ENCODE results near the gene RAB25.
"Not testable (repeated sequence)": the region's sequence is repeated elsewhere in the genome, so short reads cannot be mapped to it uniquely, and the experiment has no call there.

The RAB25 gene

DNA sequence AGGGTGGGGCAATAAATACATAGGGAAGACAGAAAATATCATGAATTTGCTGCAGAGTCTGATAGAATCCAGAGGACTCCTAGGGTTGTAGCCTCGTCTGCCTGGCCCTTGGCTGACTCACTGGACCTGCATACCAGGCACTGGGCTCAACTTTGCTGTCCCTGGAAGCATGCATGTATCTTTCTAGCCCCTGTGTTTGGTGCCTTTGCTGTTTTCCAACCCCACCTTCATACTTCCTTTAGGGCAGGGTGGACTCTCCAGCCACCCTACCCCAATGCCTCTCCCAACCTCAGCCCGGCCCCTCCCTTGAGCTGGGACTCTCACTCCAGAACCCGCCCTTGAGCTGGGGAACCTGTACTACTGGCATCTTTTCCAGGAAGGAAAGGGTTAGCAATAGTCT, 1.2 kb downstream of the RAB25 start:
- H3K9me3 ChIP-seq (ENCODE audit: low read depth, low read length) = no peaks in the 10 kb centered on the region
- no peak overlapping the region for H3K27ac ChIP-seq
- H3K4me3 ChIP-seq = no peak overlapping the region
- no peak overlapping the region for H3K9ac ChIP-seq (ENCODE audit: insufficient read length)
- no peak for DNase-seq (ENCODE audit: low read depth, low spot score)
- TF ChIP-seq POLR2AphosphoS5 (IDR thresholded peaks at IDR 0.05; ENCODE audit: borderline replicate concordance, low read depth, low read length) (no peak), EZH2 (IDR thresholded peaks at IDR 0.05) (no peak), FOXP2 (optimal IDR thresholded peaks at IDR 0.05; ENCODE audit: control extremely low read depth, extremely low read length, insufficient read depth) (no peak)
- no peaks in the 10 kb centered on the region for H3K36me3 ChIP-seq (ENCODE audit: insufficient read depth, low read length)

DNA sequence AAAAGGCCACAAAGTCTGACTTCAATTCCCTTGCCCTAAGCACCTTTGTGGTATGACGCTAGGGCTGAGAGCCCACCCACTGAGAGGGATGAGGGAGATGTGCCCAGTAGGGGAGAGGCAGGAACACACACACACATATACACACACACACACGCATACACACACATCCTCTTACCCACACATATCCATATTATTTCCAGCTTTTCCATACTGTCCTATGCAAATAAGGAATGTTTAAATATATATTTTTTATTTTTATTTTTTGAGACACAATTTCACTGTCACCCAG, 3.0 kb downstream of the RAB25 start:
- Histone ChIP-seq H3K9me3 (ENCODE audit: low read depth, low read length) (no peaks in the 10 kb centered on the region), H3K36me3 (ENCODE audit: insufficient read depth, low read length) (no peaks in the 10 kb centered on the region), H3K9ac (ENCODE audit: insufficient read length) (no peak overlapping the region), H3K4me3 (no peak overlapping the region), H3K27ac (peak overlapping the region; percentile 62; the same call in 1 of the 2 replicates)
- no peak for DNase-seq (ENCODE audit: low read depth, low spot score)
- TF ChIP-seq EZH2 (IDR thresholded peaks at IDR 0.05) (no peak), POLR2AphosphoS5 (IDR thresholded peaks at IDR 0.05; ENCODE audit: borderline replicate concordance, low read depth, low read length) (no peak), FOXP2 (optimal IDR thresholded peaks at IDR 0.05; ENCODE audit: control extremely low read depth, extremely low read length, insufficient read depth) (no peak)

DNA sequence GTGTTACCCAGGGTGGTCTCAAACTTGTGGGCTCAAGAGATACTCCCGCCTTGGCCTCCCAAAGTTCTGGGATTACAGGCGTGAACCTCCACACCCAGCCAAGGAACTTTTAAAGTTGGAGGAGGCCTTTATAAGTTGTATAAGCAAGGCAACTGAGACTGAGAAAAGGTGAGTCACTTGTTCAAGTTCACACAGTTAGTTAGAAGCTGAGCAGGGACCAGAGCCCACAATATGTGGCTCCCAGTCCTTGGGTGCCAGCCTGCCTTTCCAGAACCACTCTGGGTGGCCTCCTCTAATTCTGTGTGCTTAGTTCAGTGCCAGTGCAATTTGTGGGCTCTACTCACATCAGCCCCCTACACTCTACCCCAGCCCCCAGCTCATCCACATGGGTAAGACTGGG, 3.7 kb downstream of the RAB25 start:
- DNase-seq (ENCODE audit: low read depth, low spot score) = no peak
- Histone ChIP-seq H3K36me3 (ENCODE audit: insufficient read depth, low read length) (no peaks in the 10 kb centered on the region), H3K9me3 (ENCODE audit: low read depth, low read length) (no peaks in the 10 kb centered on the region), H3K9ac (ENCODE audit: insufficient read length) (no peak overlapping the region), H3K27ac (no peak overlapping the region), H3K4me3 (no peak overlapping the region)
- TF ChIP-seq FOXP2 (optimal IDR thresholded peaks at IDR 0.05; ENCODE audit: control extremely low read depth, extremely low read length, insufficient read depth) = no peak
- TF ChIP-seq POLR2AphosphoS5 (IDR thresholded peaks at IDR 0.05; ENCODE audit: borderline replicate concordance, low read depth, low read length) = no peak
- no peak for TF ChIP-seq EZH2 (IDR thresholded peaks at IDR 0.05)

DNA sequence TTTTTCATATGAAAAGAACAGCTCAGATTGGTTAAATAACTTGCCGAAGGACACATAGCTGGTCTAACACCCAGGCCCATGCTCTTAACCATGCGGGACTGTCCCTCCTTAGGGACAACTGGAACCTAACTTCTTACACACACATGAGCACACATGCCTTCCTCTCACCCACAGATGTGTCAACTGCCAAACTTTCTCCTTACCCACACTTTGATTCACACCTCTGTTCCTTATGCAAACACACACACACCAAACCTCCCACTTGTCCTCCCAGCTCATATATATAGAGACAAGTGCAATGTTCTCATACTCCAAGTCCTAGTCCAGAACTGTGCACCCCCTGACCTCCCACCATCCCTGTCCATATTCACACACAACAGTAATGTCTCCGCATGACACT, 4.3 kb downstream of the RAB25 start:
- Histone ChIP-seq H3K27ac (no peak overlapping the region), H3K9me3 (ENCODE audit: low read depth, low read length) (no peaks in the 10 kb centered on the region), H3K36me3 (ENCODE audit: insufficient read depth, low read length) (no peaks in the 10 kb centered on the region), H3K4me3 (no peak overlapping the region), H3K9ac (ENCODE audit: insufficient read length) (no peak overlapping the region)
- no peak for DNase-seq (ENCODE audit: low read depth, low spot score)
- TF ChIP-seq EZH2 (IDR thresholded peaks at IDR 0.05) (no peak), POLR2AphosphoS5 (IDR thresholded peaks at IDR 0.05; ENCODE audit: borderline replicate concordance, low read depth, low read length) (no peak), FOXP2 (optimal IDR thresholded peaks at IDR 0.05; ENCODE audit: control extremely low read depth, extremely low read length, insufficient read depth) (no peak)

DNA sequence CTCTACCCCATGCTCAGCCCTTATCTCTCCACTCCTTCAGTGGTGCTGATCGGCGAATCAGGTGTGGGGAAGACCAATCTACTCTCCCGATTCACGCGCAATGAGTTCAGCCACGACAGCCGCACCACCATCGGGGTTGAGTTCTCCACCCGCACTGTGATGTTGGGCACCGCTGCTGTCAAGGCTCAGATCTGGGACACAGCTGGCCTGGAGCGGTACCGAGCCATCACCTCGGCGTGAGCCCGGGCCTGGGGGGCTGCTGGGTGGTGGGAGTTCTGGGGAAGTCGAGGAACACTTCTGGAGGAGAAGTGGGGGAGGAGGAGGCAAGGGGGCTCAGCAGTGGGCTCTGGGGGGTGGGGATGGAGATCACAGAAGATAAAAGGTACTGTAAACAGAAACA, 4.9 kb downstream of the RAB25 start:
- Histone ChIP-seq H3K9me3 (ENCODE audit: low read depth, low read length) (no peaks in the 10 kb centered on the region), H3K9ac (ENCODE audit: insufficient read length) (no peak overlapping the region), H3K36me3 (ENCODE audit: insufficient read depth, low read length) (no peaks in the 10 kb centered on the region), H3K4me3 (no peak overlapping the region), H3K27ac (no peak overlapping the region)
- DNase-seq (ENCODE audit: low read depth, low spot score) = no peak
- TF ChIP-seq FOXP2 (optimal IDR thresholded peaks at IDR 0.05; ENCODE audit: control extremely low read depth, extremely low read length, insufficient read depth) (no peak), EZH2 (IDR thresholded peaks at IDR 0.05) (no peak), POLR2AphosphoS5 (IDR thresholded peaks at IDR 0.05; ENCODE audit: borderline replicate concordance, low read depth, low read length) (no peak)

DNA sequence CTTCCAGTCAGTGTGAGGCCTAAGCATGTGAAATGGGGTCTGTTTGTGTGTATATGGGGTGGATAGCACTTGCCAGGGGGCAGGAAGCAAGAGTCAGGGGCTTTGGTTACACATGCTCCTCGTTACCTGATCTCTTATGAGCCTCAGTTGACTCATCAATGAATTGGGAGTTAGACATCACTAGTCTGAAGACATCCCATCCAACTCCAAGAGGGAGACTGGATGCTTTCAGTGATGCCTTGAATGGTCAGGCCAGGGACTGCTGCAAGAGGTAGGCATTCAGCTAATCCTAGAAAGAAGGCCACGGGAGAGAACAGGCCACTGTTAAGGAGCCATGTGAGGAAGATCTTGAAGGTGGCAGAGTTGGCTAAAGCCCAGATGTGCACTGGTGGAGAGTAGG, 6.3 kb downstream of the RAB25 start:
- no peak overlapping the region for H3K4me3 ChIP-seq
- no peak overlapping the region for H3K9ac ChIP-seq (ENCODE audit: insufficient read length)
- H3K27ac ChIP-seq = no peak overlapping the region
- no peaks in the 10 kb centered on the region for H3K9me3 ChIP-seq (ENCODE audit: low read depth, low read length)
- DNase-seq (ENCODE audit: low read depth, low spot score) = no peak
- no peak for TF ChIP-seq FOXP2 (optimal IDR thresholded peaks at IDR 0.05; ENCODE audit: control extremely low read depth, extremely low read length, insufficient read depth)
- TF ChIP-seq POLR2AphosphoS5 (IDR thresholded peaks at IDR 0.05; ENCODE audit: borderline replicate concordance, low read depth, low read length) = no peak
- TF ChIP-seq EZH2 (IDR thresholded peaks at IDR 0.05) = no peak
- no peaks in the 10 kb centered on the region for H3K36me3 ChIP-seq (ENCODE audit: insufficient read depth, low read length)

DNA sequence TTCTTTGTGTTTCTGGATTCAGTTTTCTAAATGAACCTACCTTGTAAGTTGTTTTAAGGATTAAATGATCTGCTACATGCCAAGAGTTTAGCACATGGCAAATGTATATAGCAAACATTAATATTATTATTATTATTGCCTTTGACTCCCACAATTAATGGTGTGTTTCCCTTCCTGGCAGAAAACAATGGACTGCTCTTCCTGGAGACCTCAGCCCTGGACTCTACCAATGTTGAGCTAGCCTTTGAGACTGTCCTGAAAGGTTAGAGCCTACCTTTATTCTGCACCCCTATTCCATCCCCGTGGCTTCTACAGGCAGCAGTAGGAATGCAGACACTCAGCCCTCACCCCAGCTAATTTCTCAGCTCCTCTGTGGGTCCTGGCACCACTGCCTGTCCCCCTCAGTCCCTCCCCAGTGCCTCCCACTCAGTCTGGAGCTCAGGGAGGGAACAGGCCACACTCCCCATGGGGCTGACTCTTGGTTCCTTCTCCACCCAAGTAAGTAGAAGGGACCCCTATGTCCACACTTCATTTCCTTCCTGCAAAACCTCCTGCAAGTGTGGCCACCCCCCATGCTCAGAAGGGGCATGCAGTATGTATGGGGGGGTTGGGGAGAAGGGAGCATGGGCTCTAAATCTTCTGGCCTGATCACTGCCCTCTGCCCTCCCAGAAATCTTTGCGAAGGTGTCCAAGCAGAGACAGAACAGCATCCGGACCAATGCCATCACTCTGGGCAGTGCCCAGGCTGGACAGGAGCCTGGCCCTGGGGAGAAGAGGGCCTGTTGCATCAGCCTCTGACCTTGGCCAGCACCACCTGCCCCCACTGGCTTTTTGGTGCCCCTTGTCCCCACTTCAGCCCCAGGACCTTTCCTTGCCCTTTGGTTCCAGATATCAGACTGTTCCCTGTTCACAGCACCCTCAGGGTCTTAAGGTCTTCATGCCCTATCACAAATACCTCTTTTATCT, 8.8 kb downstream of the RAB25 start:
- TF ChIP-seq FOXP2 (optimal IDR thresholded peaks at IDR 0.05; ENCODE audit: control extremely low read depth, extremely low read length, insufficient read depth) (no peak), EZH2 (IDR thresholded peaks at IDR 0.05) (no peak), POLR2AphosphoS5 (IDR thresholded peaks at IDR 0.05; ENCODE audit: borderline replicate concordance, low read depth, low read length) (no peak)
- Histone ChIP-seq H3K9me3 (ENCODE audit: low read depth, low read length) (no peaks in the 10 kb centered on the region), H3K4me3 (no peak overlapping the region), H3K27ac (peak overlapping the region; percentile 54; the same call in 1 of the 2 replicates), H3K36me3 (ENCODE audit: insufficient read depth, low read length) (peaks cover 5% of the 10 kb centered on the region; the same call in 1 of the 2 replicates), H3K9ac (ENCODE audit: insufficient read length) (no peak overlapping the region)
- no peak for DNase-seq (ENCODE audit: low read depth, low spot score)

DNA sequence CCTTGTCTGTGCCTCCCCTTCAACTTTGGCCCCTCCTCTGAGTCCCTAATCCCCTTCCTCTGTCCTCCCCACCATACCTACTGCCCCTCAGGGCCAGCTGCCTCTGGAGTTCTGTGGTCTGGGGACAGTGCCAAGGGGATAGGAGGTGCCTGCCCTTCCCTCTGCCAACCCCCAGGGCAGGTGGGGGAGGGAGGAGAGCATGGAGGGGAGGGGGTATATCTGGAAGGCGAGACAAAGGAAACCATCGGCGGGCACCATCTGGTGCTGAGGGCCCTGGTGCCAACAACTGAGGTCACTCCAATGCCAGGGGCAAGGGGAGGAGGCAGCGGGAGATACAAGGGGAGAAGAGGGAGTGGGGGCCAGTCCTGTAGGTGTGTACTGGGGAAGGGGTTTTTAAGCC, 9.6 kb downstream of the RAB25 start:
- TF ChIP-seq EZH2 (IDR thresholded peaks at IDR 0.05) (no peak), POLR2AphosphoS5 (IDR thresholded peaks at IDR 0.05; ENCODE audit: borderline replicate concordance, low read depth, low read length) (no peak), FOXP2 (optimal IDR thresholded peaks at IDR 0.05; ENCODE audit: control extremely low read depth, extremely low read length, insufficient read depth) (no peak)
- Histone ChIP-seq H3K9me3 (ENCODE audit: low read depth, low read length) (no peaks in the 10 kb centered on the region), H3K27ac (no peak overlapping the region), H3K9ac (ENCODE audit: insufficient read length) (no peak overlapping the region), H3K36me3 (ENCODE audit: insufficient read depth, low read length) (peaks cover 12% of the 10 kb centered on the region), H3K4me3 (no peak overlapping the region)
- DNase-seq (ENCODE audit: low read depth, low spot score) = no peak

DNA sequence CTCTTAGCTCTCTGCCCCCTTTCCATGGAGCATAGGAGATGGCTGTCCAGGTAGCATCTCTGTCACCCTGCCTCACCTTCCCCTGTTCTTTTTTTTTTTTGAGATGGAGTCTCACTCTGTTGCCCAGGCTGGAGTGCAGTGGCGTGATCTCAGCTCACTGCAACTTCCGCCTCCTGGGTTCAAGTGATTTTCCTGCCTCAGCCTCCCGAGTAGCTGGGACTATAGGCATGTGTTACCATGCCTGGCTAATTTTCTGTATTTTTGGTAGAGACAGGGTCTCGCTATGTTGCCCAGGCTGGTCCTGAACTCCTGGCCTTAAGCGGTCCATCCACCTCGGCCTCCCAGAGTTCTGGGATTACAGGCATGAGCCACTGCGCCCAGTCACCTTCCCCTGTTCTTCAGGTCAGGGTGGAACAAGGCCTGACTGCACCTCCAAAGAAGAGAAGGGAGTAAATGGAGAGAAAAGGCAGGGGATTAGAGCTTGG, 10.4 kb downstream of the RAB25 start:
- H3K9me3 ChIP-seq (ENCODE audit: low read depth, low read length); DNase-seq (ENCODE audit: low read depth, low spot score); H3K9ac ChIP-seq (ENCODE audit: insufficient read length); H3K4me3 ChIP-seq: not testable (repeated sequence)
- H3K27ac ChIP-seq = peak overlapping the region; percentile 93
- peaks cover 20% of the 10 kb centered on the region for H3K36me3 ChIP-seq (ENCODE audit: insufficient read depth, low read length)
